22Rv1 (cell line): ENCODE measurements around the gene LETMD1.
"Not testable (repeated sequence)": the region's sequence is repeated elsewhere in the genome, so short reads cannot be mapped to it uniquely, and the experiment has no call there.

ENCODE experiments used
- H3K27ac ChIP-seq: fragments of 450-650 bp; 2 replicates; pipeline ENCODE4 v1.5.1; 2017
- CTCF ChIP-seq: fragments of 450-650 bp; IDR thresholded peaks from 2 replicates; pipeline ENCODE4 v1.5.1; 2017; ENCODE audit warnings: mild to moderate bottlenecking
- ZFX ChIP-seq: fragments of 450-650 bp; IDR thresholded peaks from 2 replicates; pipeline ENCODE4 v1.6.1; 2017; ENCODE audit warnings: antibody characterized with exemption, borderline replicate concordance

Gene LETMD1

GRCh38 chr12:51008329-51009055 lies 39.6 kb upstream of the LETMD1 start:
- TF ChIP-seq ZFX = no peak
- TF ChIP-seq CTCF = no peak
- no peak overlapping the region for H3K27ac ChIP-seq

- no peak overlapping the region for H3K27ac ChIP-seq
- no peak for TF ChIP-seq ZFX
- no peak for TF ChIP-seq CTCF
Measured at GRCh38 chr12:51009056-51009440, 39.1 kb upstream of the LETMD1 start.

- TF ChIP-seq CTCF (no peak), ZFX (no peak)
- H3K27ac ChIP-seq = no peak overlapping the region
Measured at GRCh38 chr12:51011955-51012354, 36.2 kb upstream of the LETMD1 start.

GRCh38 chr12:51012570-51013236 lies 35.4 kb upstream of the LETMD1 start:
- no peak overlapping the region for H3K27ac ChIP-seq
- no peak for TF ChIP-seq CTCF
- TF ChIP-seq ZFX = no peak

GRCh38 chr12:51013441-51013840 lies 34.7 kb upstream of the LETMD1 start:
- H3K27ac ChIP-seq = no peak overlapping the region
- no peak for TF ChIP-seq CTCF
- no peak for TF ChIP-seq ZFX

- not testable (repeated sequence) for H3K27ac ChIP-seq
Measured at GRCh38 chr12:51014467-51014866, 33.7 kb upstream of the LETMD1 start.

- H3K27ac ChIP-seq = no peak overlapping the region
- TF ChIP-seq CTCF (no peak), ZFX (no peak)
Measured at GRCh38 chr12:51017452-51017851, 30.7 kb upstream of the LETMD1 start.

- no peak for TF ChIP-seq CTCF
- no peak for TF ChIP-seq ZFX
- H3K27ac ChIP-seq = no peak overlapping the region
Measured at GRCh38 chr12:51018956-51019355, 29.2 kb upstream of the LETMD1 start.
